Measurements from ENCODE around the gene PCP4L1.

DNA sequence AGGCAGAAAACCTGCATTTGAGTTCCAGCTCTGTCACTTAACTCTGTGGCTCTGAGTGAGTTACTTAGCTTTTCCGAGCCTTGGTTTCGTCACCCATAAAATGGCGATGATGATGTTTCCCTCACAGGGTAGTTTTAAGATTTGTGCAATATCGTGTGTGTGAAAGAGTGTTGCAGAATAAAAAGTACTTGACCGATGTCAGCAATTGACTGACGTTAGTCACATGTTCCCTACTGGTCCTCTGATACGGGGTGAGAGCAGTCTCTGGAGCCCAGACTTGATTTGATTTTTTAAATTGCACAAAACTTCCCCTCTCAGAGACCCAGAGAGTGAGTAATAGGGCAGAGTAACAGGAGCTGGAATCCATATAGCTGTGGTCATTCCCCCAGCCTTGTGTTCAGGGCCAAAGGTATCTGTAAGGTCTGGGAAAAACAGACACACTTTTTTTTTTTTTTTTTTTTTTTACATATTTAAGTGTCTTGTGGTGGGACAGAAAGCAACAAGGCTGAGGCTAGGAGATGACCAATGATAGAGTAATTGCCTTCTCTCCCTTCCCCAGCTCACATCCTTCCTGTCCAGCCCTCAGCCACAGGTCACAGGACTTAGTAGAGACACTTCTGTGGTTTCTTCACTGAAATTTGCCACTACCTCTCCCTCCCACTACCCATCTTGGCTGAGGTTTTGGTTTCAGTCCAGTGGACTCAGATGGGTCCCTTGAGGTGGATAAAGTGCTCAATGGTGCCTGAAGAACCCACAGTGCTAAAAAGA is 41.4 kb upstream of the PCP4L1 start:
- TF ChIP-seq, protein P1, sequence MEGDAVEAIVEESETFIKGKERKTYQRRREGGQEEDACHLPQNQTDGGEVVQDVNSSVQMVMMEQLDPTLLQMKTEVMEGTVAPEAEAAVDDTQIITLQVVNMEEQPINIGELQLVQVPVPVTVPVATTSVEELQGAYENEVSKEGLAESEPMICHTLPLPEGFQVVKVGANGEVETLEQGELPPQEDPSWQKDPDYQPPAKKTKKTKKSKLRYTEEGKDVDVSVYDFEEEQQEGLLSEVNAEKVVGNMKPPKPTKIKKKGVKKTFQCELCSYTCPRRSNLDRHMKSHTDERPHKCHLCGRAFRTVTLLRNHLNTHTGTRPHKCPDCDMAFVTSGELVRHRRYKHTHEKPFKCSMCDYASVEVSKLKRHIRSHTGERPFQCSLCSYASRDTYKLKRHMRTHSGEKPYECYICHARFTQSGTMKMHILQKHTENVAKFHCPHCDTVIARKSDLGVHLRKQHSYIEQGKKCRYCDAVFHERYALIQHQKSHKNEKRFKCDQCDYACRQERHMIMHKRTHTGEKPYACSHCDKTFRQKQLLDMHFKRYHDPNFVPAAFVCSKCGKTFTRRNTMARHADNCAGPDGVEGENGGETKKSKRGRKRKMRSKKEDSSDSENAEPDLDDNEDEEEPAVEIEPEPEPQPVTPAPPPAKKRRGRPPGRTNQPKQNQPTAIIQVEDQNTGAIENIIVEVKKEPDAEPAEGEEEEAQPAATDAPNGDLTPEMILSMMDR (IDR thresholded peaks at IDR 0.05) = no peak
- TF ChIP-seq ZFX (IDR thresholded peaks at IDR 0.05; ENCODE audit: borderline replicate concordance) = no peak
